Measurements from ENCODE around the gene ANKRD1.
A peak's percentile ranks its signal among the peaks of the same experiment; 100 is the strongest.

Gene ANKRD1

GRCh38 chr10:90935581-90936275 lies 14.8 kb upstream of the ANKRD1 start:
- no peak for DNase-seq

GRCh38 chr10:90930971-90931871 lies 10.3 kb upstream of the ANKRD1 start:
- peak; percentile 51 for DNase-seq

GRCh38 chr10:90930070-90930837 lies 9.4 kb upstream of the ANKRD1 start:
- peak; percentile 63 for DNase-seq

- DNase-seq = no peak
These were observed 8.3 kb upstream of the ANKRD1 start for GRCh38 chr10:90929179-90929578.

- DNase-seq = no peak
These were observed 6.4 kb upstream of the ANKRD1 start for GRCh38 chr10:90927293-90927692.

- DNase-seq = no peak
These were observed 4.5 kb upstream of the ANKRD1 start for GRCh38 chr10:90925079-90926029.

GRCh38 chr10:90924552-90924951 lies 3.7 kb upstream of the ANKRD1 start:
- DNase-seq = no peak

GRCh38 chr10:90923111-90923731 lies 2.3 kb upstream of the ANKRD1 start:
- no peak for DNase-seq

GRCh38 chr10:90921906-90922305 lies 1.0 kb upstream of the ANKRD1 start:
- no peak for DNase-seq

- no peak for DNase-seq
These were observed 958 bp downstream of the ANKRD1 start for GRCh38 chr10:90919683-90920574.

- DNase-seq = no peak
These were observed 2.9 kb downstream of the ANKRD1 start for GRCh38 chr10:90917968-90918318.

GRCh38 chr10:90917238-90917967 lies 3.5 kb downstream of the ANKRD1 start:
- no peak for DNase-seq

GRCh38 chr10:90916392-90917237 lies 4.3 kb downstream of the ANKRD1 start:
- no peak for DNase-seq

GRCh38 chr10:90915766-90916075 lies 5.2 kb downstream of the ANKRD1 start:
- no peak for DNase-seq

- no peak for DNase-seq
These were observed 5.7 kb downstream of the ANKRD1 start for GRCh38 chr10:90914992-90915765.

GRCh38 chr10:90913774-90914420 lies 7.0 kb downstream of the ANKRD1 start:
- no peak for DNase-seq

GRCh38 chr10:90912854-90913479 lies 7.9 kb downstream of the ANKRD1 start:
- DNase-seq = no peak

Data from right forelimb (tissue), 1 donor.